Measurements from ENCODE around the gene LHPP.

LHPP gene

GRCh38 chr10:124595143-124595883 is 133.7 kb downstream of the LHPP start:
- DNase-seq (ENCODE audit: extremely low read depth, insufficient read length) = no peak
- Histone ChIP-seq H3K4me3 (replicated peaks; ENCODE audit: low read depth, low read length) (no peak overlapping the region), H3K36me3 (ENCODE audit: control insufficient read depth, insufficient read depth, low read length) (no peaks in the 10 kb centered on the region), H3K27me3 (replicated peaks; ENCODE audit: control insufficient read depth, insufficient read depth, low read length) (no peaks in the 10 kb centered on the region)
- TF ChIP-seq CTCF (IDR thresholded peaks at IDR 0.05; ENCODE audit: insufficient read depth, low read length, poor library complexity, severe bottlenecking) = no peak

GRCh38 chr10:124596116-124596785 is 134.6 kb downstream of the LHPP start:
- TF ChIP-seq CTCF (IDR thresholded peaks at IDR 0.05; ENCODE audit: insufficient read depth, low read length, poor library complexity, severe bottlenecking) = no peak
- Histone ChIP-seq H3K36me3 (ENCODE audit: control insufficient read depth, insufficient read depth, low read length) (no peaks in the 10 kb centered on the region), H3K4me3 (replicated peaks; ENCODE audit: low read depth, low read length) (no peak overlapping the region), H3K27me3 (replicated peaks; ENCODE audit: control insufficient read depth, insufficient read depth, low read length) (no peaks in the 10 kb centered on the region)
- DNase-seq (ENCODE audit: extremely low read depth, insufficient read length) = no peak

- no peak for TF ChIP-seq CTCF (IDR thresholded peaks at IDR 0.05; ENCODE audit: insufficient read depth, low read length, poor library complexity, severe bottlenecking)
- H3K4me3 ChIP-seq (replicated peaks; ENCODE audit: low read depth, low read length) = no peak overlapping the region
- DNase-seq (ENCODE audit: extremely low read depth, insufficient read length) = no peak
- H3K36me3 ChIP-seq (ENCODE audit: control insufficient read depth, insufficient read depth, low read length) = no peaks in the 10 kb centered on the region
- no peaks in the 10 kb centered on the region for H3K27me3 ChIP-seq (replicated peaks; ENCODE audit: control insufficient read depth, insufficient read depth, low read length)
Observed at GRCh38 chr10:124596962-124597845, 135.6 kb downstream of the LHPP start.

- Histone ChIP-seq H3K36me3 (ENCODE audit: control insufficient read depth, insufficient read depth, low read length) (no peaks in the 10 kb centered on the region), H3K4me3 (replicated peaks; ENCODE audit: low read depth, low read length) (no peak overlapping the region), H3K27me3 (replicated peaks; ENCODE audit: control insufficient read depth, insufficient read depth, low read length) (no peaks in the 10 kb centered on the region)
- no peak for DNase-seq (ENCODE audit: extremely low read depth, insufficient read length)
- no peak for TF ChIP-seq CTCF (IDR thresholded peaks at IDR 0.05; ENCODE audit: insufficient read depth, low read length, poor library complexity, severe bottlenecking)
Observed at GRCh38 chr10:124597846-124598165, 136.2 kb downstream of the LHPP start.

GRCh38 chr10:124598196-124598595 is 136.6 kb downstream of the LHPP start:
- DNase-seq (ENCODE audit: extremely low read depth, insufficient read length) = no peak
- Histone ChIP-seq H3K4me3 (replicated peaks; ENCODE audit: low read depth, low read length) (no peak overlapping the region), H3K27me3 (replicated peaks; ENCODE audit: control insufficient read depth, insufficient read depth, low read length) (no peaks in the 10 kb centered on the region), H3K36me3 (ENCODE audit: control insufficient read depth, insufficient read depth, low read length) (no peaks in the 10 kb centered on the region)
- no peak for TF ChIP-seq CTCF (IDR thresholded peaks at IDR 0.05; ENCODE audit: insufficient read depth, low read length, poor library complexity, severe bottlenecking)
